Measurements from ENCODE around the gene PLEKHM2.

The PLEKHM2 gene

GRCh38 chr1:15727866-15728534, 43.9 kb downstream of the PLEKHM2 start:
- no peak for DNase-seq

DNA sequence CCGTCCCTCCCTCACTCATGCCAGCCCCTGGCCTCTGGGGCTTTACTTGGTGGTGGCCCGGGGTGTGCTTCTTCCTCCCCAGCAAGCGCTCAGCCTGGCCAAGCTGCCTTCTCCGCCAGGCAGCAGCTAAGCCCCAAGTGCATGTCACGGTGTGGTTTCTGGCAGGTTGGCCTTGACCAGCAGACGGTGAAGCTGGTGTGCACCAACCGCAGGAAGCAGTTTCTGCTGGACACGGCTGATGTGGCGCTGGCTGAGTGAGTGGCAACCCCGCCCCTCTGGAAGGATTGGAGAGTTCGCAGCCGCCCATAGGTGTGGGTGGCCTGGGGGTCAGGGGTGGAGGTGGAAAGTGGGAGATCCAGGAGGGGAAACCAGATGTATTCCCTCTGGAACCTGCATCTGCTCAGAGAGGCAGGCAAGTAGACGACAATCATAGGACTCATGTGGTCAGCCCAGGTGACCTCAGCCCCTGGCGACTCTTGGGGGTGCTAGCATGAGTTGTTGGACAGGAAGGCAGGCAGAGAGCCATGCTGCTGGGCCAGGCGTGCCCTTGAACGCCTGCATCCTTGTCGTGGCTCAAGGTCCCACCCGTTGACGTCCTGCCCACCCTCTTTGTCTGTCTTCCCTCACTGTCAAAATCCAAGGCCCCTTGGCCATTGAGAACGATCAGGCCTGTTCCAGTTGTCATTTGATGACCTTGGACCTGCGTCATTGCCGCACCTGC, 45.0 kb downstream of the PLEKHM2 start:
- DNase-seq = no peak

- DNase-seq = no peak
Observed at GRCh38 chr1:15730423-15730822, 46.3 kb downstream of the PLEKHM2 start.

DNA sequence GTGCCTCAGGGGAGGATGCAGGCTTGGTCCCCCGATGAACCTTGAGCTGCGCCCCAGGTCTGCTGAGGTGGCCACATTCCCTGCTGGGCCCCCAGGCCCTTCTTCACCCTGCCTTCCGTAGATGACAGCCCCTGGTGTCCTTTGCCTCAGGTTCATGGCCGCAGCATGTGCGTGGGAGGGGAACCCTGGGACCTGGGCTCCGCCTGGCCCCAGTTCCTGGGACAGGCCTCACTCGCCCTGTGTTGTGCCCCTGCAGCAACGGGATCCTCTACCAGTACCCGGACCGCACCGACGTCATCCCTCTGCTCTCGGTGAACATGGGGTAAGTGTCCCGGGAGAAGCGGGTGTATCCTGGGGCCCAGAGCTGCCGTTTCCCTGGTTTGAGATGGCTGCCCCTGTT, 46.8 kb downstream of the PLEKHM2 start:
- no peak for DNase-seq

DNA sequence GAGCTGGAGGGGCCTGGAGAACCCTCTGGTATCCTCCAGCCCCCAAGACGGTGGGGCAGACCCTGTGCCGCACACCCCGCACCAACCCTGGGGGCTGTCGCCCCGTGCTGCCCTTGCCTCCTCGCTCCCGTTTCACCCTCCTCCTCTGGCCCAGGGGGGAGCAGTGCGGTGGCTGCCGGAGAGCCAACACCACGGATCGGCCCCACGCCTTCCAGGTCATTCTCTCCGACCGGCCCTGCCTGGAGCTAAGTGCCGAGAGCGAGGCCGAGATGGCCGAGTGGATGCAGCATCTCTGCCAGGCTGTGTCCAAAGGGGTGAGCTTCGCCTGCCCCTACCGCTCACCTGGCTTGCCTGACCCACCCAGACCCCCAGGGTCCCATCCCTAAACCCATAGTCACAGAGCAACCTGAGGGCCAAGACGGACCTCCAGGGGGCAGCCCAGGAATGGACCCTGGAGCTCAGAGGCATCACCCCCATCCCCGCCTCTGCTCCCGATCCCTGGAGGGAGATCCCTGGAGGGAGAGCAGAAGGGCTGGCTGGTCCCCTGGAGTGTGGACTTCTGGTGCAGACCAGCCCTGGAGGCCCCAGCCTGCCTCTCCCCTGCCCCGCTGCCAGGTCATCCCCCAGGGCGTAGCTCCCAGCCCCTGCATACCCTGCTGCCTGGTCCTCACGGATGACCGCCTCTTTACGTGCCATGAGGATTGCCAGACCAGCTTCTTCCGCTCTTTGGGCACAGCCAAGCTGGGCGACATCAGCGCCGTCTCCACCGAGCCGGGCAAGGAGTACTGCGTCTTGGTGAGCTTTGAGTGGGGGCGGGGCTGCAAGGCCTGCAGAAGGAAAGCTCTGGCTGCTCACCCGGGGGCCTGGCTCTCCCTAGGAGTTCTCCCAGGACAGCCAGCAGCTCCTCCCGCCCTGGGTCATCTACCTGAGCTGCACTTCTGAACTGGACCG, 47.9 kb downstream of the PLEKHM2 start:
- DNase-seq = no peak

GRCh38 chr1:15732686-15733081, 48.6 kb downstream of the PLEKHM2 start:
- DNase-seq = no peak

GRCh38 chr1:15733218-15733725, 49.2 kb downstream of the PLEKHM2 start:
- DNase-seq = no peak

- DNase-seq = no peak
Observed at GRCh38 chr1:15733726-15734226, 49.7 kb downstream of the PLEKHM2 start.

- no peak for DNase-seq
Observed at GRCh38 chr1:15734296-15734695, 50.2 kb downstream of the PLEKHM2 start.

GRCh38 chr1:15734901-15735300, 50.8 kb downstream of the PLEKHM2 start:
- no peak for DNase-seq

GRCh38 chr1:15735304-15736037, 51.4 kb downstream of the PLEKHM2 start:
- no peak for DNase-seq

- no peak for DNase-seq
Observed at GRCh38 chr1:15736038-15736891, 52.1 kb downstream of the PLEKHM2 start, which contains the start of gene SLC25A34. Gene SLC25A34 (plus strand): TSS chr1:15736258. CDS start chr1:15736486, 228 bp downstream.

- DNase-seq = no peak
Observed at GRCh38 chr1:15736892-15737261, 52.8 kb downstream of the PLEKHM2 start.

DNA sequence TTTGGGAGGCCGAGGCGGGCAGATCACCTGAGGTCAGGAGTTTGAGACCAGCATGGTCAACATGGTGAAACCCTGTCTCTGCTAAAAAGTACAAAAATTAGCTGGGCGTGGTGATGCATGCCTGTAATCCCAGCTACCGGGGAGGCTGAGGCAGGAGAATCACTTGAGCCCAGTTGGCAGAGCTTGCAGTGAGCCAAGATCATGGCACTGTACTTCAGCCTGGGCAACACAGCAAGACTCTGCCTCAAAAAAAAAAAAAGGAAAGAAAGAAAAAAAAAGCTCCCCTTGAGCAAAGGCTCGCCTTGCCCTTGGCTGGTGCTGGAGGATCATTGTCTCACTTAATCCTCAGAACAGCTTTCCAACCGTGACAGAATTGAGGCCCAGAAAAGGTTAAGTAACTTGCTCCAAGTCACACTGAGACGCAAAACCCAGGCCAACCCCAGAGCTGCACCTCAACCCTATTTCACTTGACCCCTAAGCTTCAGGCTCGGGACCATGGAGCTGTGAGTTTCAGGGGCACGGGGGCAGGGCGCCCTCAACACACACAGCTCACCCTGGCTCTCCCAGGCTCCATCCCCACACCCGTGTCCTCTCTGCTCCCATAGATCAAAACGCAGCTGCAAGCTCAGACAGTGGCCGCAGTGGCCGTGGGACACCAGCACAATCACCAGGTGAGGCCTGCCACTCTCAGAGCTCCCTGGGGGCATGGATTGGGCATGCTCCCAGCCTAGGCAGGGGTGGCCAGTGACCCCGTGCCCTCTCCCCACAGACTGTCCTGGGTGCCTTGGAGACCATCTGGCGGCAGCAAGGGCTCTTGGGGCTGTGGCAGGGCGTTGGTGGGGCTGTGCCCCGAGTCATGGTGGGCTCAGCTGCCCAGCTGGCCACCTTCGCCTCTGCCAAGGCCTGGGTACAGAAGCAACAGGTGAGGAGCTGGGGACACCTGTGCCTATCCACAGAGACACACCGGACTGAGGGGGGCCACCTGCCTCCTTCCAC, 53.5 kb downstream of the PLEKHM2 start:
- DNase-seq = no peak

DNA sequence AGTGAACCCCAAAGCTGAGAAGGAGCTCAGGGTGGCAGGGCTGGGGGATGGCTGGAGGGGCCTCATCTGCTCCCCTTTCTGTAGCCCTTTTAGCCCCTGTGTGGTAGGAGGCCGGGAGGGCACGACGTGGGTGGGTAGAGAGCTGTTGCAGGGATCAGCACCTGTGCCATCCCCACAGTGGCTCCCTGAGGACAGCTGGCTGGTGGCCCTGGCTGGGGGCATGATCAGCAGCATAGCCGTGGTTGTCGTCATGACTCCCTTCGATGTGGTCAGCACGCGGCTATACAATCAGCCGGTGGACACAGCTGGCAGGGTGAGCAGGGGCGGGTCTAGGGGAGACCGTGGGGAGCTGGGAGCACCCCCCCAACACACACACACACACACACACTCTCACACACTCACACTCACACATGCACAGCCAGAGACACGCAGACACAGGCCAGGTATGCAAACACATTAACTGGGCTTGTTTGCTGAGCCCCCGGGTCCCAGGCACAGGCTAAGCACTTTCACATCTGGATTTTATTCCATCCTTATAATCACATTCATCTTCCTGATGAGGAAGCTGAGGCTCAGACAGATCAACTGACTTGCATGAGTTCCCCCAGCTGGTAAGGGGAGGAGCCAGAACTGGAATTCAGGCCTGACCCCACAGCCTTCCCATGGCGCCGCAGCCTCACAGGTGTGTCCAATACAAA, 54.4 kb downstream of the PLEKHM2 start:
- no peak for DNase-seq

DNA sequence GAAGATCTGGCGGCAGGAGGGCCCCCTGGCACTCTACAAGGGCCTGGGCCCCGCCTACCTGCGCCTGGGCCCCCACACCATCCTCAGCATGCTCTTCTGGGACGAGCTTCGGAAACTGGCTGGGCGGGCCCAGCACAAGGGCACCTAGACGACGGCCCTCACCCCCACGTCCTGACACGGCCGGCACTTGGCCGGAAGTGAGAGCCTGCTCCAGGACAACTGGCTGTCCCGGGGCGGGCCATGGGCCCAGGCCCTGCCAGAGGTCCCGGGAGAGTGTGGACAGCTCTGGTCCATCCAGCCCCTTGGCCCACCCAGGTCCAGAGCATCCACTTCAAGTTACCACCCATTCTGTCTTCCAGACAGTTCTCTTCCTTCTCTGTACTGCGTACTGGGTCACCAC, 55.1 kb downstream of the PLEKHM2 start:
- DNase-seq = no peak

DNA sequence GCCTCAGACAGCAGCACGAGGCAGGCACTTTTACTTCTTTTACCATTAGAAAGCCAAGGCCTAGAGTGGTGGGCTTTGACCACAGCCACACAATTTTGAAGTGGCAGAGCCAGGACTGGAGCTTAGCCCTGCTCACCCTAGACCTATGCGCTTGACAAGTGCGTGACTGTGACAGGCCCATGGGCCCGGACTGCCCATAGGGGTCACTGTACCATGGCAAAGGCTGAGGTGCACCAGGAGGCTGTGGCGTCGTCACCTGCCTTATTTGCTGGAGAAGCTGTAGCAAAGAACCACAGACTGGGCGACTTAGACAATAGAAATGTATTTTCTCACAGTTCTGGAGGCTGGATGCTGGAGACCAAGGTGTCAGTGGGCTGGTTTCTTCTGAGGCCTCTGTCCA, 55.6 kb downstream of the PLEKHM2 start:
- no peak for DNase-seq

GRCh38 chr1:15740924-15741850, 57.1 kb downstream of the PLEKHM2 start:
- DNase-seq = peak; percentile 80

Data from CD4-positive, alpha-beta T cell treated with Interleukin-17A for 4 hours (primary cell).